ENCODE results near the gene SDCBP2.

Gene SDCBP2

GRCh38 chr20:1327827-1328679 lies 886 bp downstream of the SDCBP2 start:
- TF ChIP-seq, protein P1, sequence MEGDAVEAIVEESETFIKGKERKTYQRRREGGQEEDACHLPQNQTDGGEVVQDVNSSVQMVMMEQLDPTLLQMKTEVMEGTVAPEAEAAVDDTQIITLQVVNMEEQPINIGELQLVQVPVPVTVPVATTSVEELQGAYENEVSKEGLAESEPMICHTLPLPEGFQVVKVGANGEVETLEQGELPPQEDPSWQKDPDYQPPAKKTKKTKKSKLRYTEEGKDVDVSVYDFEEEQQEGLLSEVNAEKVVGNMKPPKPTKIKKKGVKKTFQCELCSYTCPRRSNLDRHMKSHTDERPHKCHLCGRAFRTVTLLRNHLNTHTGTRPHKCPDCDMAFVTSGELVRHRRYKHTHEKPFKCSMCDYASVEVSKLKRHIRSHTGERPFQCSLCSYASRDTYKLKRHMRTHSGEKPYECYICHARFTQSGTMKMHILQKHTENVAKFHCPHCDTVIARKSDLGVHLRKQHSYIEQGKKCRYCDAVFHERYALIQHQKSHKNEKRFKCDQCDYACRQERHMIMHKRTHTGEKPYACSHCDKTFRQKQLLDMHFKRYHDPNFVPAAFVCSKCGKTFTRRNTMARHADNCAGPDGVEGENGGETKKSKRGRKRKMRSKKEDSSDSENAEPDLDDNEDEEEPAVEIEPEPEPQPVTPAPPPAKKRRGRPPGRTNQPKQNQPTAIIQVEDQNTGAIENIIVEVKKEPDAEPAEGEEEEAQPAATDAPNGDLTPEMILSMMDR (IDR thresholded peaks at IDR 0.05; ENCODE audit: low read depth, low read length): no peak
- H3K36me3 ChIP-seq: no peaks in the 10 kb centered on the region
- no peaks in the 10 kb centered on the region for H3K27me3 ChIP-seq
- no peak for DNase-seq
- H3K4me3 ChIP-seq (ENCODE audit: low read depth, low read length): no peak overlapping the region
- no peaks in the 10 kb centered on the region for H3K4me1 ChIP-seq
- H3K9me3 ChIP-seq: no peaks in the 10 kb centered on the region

GRCh38 chr20:1327241-1327653 lies 1.7 kb downstream of the SDCBP2 start:
- TF ChIP-seq, protein P1 (IDR thresholded peaks at IDR 0.05; ENCODE audit: low read depth, low read length): no peak
- no peak overlapping the region for H3K4me3 ChIP-seq (ENCODE audit: low read depth, low read length)
- no peaks in the 10 kb centered on the region for H3K36me3 ChIP-seq
- no peaks in the 10 kb centered on the region for H3K4me1 ChIP-seq
- DNase-seq: no peak
- H3K27me3 ChIP-seq: no peaks in the 10 kb centered on the region
- H3K9me3 ChIP-seq: no peaks in the 10 kb centered on the region

DNA sequence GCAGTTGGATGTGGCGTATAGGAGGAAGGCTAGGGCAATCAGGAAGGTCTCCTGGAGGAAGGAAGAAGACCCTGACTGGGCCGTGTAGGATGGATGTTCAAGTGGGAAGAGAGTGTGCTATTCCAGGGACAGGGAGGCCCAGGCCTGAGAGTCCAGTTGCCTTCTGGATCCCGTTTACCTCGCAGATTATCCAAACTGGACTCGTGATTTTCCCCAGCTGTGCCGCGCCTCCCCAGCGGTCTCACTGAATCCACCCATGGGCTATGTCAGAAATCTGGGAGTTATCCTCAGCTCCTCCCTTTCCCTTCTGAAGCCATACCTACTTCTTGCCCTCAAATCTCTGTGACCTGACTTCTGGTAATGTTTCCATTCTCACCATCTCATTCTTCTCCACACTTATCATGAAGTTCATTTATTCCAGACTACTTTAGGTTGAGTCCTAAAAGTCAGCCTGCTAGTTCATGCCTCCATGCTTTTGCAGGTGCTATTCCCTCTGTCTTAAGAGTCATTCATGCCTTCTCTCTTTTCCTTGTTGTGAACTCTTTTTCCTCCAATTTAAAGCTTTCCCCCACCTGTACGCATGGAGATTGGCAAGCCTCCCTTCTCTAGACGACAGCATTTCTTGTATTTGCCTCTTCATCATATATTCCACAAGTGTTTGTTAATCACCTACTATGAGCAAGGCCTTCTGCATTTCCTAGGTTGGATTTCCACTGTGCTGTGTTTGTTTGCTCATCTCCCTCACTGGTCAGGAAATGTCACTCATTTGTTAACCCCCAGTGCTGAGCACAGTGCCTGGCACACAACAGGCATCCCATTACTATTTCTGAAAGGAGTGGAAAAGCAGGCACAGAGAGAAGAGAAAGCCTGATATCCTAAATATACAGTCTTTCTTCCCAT lies 2.7 kb downstream of the SDCBP2 start:
- H3K4me3 ChIP-seq (ENCODE audit: low read depth, low read length): peak overlapping the region; percentile 84
- H3K9me3 ChIP-seq: no peaks in the 10 kb centered on the region
- no peaks in the 10 kb centered on the region for H3K4me1 ChIP-seq
- TF ChIP-seq, protein P1 (IDR thresholded peaks at IDR 0.05; ENCODE audit: low read depth, low read length): no peak
- H3K36me3 ChIP-seq: no peaks in the 10 kb centered on the region
- DNase-seq: no peak
- H3K27me3 ChIP-seq: no peaks in the 10 kb centered on the region

- H3K36me3 ChIP-seq: no peaks in the 10 kb centered on the region
- H3K9me3 ChIP-seq: no peaks in the 10 kb centered on the region
- peak; percentile 92 for DNase-seq
- peak overlapping the region; percentile 84 for H3K4me3 ChIP-seq (ENCODE audit: low read depth, low read length)
- no peaks in the 10 kb centered on the region for H3K27me3 ChIP-seq
- no peaks in the 10 kb centered on the region for H3K4me1 ChIP-seq
- TF ChIP-seq, protein P1 (IDR thresholded peaks at IDR 0.05; ENCODE audit: low read depth, low read length): no peak
These were observed 3.5 kb downstream of the SDCBP2 start for GRCh38 chr20:1325173-1326030.

GRCh38 chr20:1324598-1325172 lies 4.3 kb downstream of the SDCBP2 start:
- H3K9me3 ChIP-seq: no peaks in the 10 kb centered on the region
- H3K4me1 ChIP-seq: no peaks in the 10 kb centered on the region
- H3K27me3 ChIP-seq: no peaks in the 10 kb centered on the region
- peak overlapping the region; percentile 84 for H3K4me3 ChIP-seq (ENCODE audit: low read depth, low read length)
- DNase-seq: no peak
- H3K36me3 ChIP-seq: no peaks in the 10 kb centered on the region
- TF ChIP-seq, protein P1 (IDR thresholded peaks at IDR 0.05; ENCODE audit: low read depth, low read length): no peak

All from BE2C (cell line).